ENCODE data around the gene KPNA2. TPM values are rescaled to one million over a fixed set of nuclear protein-coding genes. Genes with fewer than 3 reads are reported as not detected.
"Not testable (repeated sequence)": the region's sequence is repeated elsewhere in the genome, so short reads cannot be mapped to it uniquely, and the experiment has no call there.

KPNA2 gene
- total RNA-seq, 2 experiments from 2014 or later: 138 to 148 TPM

DNA sequence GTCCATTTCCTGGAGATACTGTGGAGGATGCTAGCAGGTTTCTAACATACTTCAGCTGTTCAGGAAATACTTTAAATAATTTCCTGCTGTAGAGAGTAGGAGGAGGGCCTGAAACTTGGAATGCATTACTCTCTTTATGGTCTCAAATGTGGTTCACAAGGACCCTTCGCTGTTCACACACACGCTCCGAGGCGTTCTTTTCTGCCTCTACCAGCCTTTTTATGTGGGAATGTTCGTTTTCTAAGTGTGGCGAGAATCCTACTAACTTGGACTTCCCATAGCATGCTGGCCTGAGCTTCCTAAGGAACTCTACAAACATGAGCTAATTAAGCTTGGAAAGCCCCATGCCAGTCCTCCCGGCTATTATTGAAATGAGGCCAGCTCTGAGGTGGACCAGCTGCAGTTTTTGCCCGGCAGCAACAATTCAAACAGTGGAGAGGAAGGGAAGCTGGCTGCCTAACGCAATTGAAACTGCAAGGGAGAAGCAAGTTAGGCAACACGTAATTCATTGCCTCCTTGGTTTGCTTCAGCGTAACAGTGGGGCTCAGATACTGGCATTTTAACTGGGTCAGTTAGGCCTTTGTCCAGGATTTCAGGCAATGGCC lies 18.9 kb downstream of the KPNA2 start:
- peaks cover 15% of the 10 kb centered on the region for H3K4me1 Mint-ChIP-seq
- H3K4me3 Mint-ChIP-seq: no peak overlapping the region
- no peak for DNase-seq
- peaks cover 1% of the 10 kb centered on the region for H3K36me3 Mint-ChIP-seq
- H3K9me3 Mint-ChIP-seq: no peaks in the 10 kb centered on the region
- H3K27me3 Mint-ChIP-seq: peaks cover 15% of the 10 kb centered on the region
- no peak for ATAC-seq (ENCODE audit: low read depth)
- POLR2A ChIA-PET: no interaction called here
- H3K27ac Mint-ChIP-seq: no peak overlapping the region

DNA sequence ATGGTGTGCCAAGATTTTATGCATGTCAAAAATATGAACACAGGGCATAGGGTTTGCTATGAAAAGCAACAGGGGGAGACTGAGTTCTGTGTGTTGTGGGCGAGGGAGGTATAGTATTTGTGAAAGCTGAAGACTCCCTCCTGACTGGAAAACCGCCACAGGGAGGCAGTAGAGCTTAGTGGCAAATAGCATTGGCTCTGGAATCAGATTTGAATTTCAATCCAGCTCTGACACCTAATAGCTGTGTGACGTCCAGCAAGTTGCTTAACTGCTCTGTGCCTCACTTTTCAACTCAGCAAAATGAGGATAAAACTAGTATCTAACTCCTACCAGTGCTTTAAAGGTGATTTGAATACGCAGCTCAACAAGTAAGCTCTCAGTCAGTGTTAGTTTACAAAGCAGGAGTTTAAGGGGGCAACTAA lies 22.0 kb downstream of the KPNA2 start:
- Mint-ChIP-seq H3K4me1 (peaks cover 25% of the 10 kb centered on the region), H3K27me3 (peaks cover 19% of the 10 kb centered on the region), H3K9me3 (no peaks in the 10 kb centered on the region), H3K36me3 (no peaks in the 10 kb centered on the region), H3K4me3 (no peak overlapping the region), H3K27ac (peak overlapping the region; percentile 6)
- DNase-seq: no peak
- POLR2A ChIA-PET: no interaction called here
- peak; percentile 76 for ATAC-seq (ENCODE audit: low read depth)

DNA sequence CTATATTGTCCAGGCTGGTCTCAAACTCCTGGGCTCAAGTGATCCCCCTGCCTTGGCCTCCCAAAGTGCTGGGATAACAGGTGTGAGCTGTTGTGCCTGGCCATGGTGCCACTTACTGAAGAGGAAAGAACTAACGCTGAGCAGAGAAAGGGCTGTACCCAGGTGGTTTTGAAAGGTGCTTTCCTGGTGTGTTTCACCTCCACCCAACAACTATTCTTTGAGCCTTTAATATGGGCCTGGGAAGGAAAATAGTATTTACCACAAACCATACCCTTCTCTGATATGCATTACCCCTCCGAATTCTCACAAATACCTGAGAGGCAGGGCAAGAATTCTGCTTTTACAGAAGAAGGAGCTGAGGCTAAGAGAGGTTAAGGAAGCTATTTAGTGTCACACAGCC lies 24.8 kb downstream of the KPNA2 start:
- peak; percentile 27 for ATAC-seq (ENCODE audit: low read depth)
- DNase-seq: peak; percentile 12
- POLR2A ChIA-PET: interaction anchor here (0.6 kb wide), 2 partner anchors 102 to 323 kb away, joined by 3 read pairs; no protein-coding TSS in a partner anchor
- H3K27me3 Mint-ChIP-seq: peaks cover 28% of the 10 kb centered on the region
- no peaks in the 10 kb centered on the region for H3K9me3 Mint-ChIP-seq
- H3K4me1 Mint-ChIP-seq: peaks cover 17% of the 10 kb centered on the region
- no peak overlapping the region for H3K27ac Mint-ChIP-seq
- H3K36me3 Mint-ChIP-seq: no peaks in the 10 kb centered on the region
- no peak overlapping the region for H3K4me3 Mint-ChIP-seq

DNA sequence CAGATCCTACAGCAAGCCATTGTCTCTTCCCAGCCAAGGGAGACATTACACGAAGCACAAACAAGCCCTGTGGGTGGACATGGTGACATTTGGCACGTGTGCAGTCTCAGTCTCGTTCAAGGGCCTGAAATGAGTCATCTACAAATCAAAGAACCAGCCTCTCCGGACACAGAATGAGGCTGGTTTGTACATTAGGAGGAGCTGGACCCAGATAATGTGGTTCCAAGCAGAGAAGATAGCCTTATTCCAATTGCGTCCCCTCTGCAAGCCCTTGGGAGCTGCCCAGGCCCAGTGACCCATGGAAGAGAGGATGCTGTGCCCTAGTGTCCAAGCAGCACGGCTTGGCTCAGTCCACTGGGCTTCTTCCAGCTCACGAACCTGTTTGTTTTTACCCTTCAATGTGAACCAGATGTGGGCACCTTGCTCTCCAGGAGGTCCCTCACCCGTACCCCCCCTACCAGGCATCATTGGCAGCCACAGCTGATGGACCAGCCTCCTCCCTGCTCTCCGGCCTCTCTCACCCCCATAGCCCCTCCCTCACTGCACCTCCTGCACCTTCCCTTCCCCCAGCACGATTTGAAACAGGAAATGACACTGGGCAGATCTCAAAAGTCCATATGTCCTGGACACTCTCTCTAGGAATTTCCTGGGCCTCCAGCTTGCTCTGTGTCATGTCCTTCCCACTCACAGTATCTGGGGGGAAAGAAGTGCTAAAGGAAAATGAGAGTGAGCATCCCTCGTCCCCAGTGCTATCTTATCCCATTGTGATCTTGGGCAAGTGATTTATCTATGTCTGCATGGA lies 26.2 kb downstream of the KPNA2 start:
- H3K9me3 Mint-ChIP-seq: no peaks in the 10 kb centered on the region
- no peak overlapping the region for H3K4me3 Mint-ChIP-seq
- peaks cover 30% of the 10 kb centered on the region for H3K27me3 Mint-ChIP-seq
- no peaks in the 10 kb centered on the region for H3K36me3 Mint-ChIP-seq
- DNase-seq: peak; percentile 8
- ATAC-seq (ENCODE audit: low read depth): no peak
- H3K4me1 Mint-ChIP-seq: peaks cover 17% of the 10 kb centered on the region
- POLR2A ChIA-PET: no interaction called here
- H3K27ac Mint-ChIP-seq: no peak overlapping the region

DNA sequence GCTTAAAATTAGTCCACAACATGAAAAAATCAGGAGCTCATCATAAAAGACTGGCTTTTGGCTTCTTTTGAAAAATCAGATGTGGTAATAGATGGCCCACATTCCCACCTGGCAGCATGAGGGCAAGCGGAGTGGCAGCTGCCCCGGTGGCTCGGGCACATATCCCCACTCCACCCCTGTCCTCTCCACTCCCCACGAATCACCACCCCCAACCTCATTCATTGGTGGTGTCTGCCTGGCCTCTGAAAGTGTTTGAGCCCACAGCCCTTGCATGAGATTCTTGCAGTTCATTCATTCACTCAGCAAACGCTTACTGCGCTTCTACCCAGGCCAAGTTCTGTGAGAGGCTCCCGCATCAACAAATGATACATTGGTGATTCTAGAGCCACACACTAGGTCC lies 29.8 kb downstream of the KPNA2 start:
- H3K36me3 Mint-ChIP-seq; POLR2A ChIA-PET; H3K4me1 Mint-ChIP-seq; H3K9me3 Mint-ChIP-seq; H3K27ac Mint-ChIP-seq; ATAC-seq (ENCODE audit: low read depth); H3K4me3 Mint-ChIP-seq: not testable (repeated sequence)
- H3K27me3 Mint-ChIP-seq: peaks cover 11% of the 10 kb centered on the region
- peak; percentile 1 for DNase-seq

GRCh38 chr17:68068512-68068911 lies 33.0 kb downstream of the KPNA2 start:
- H3K36me3 Mint-ChIP-seq; H3K27ac Mint-ChIP-seq; H3K4me3 Mint-ChIP-seq; H3K4me1 Mint-ChIP-seq; ATAC-seq (ENCODE audit: low read depth); H3K9me3 Mint-ChIP-seq: not testable (repeated sequence)
- POLR2A ChIA-PET: interaction anchor here (0.6 kb wide), 1 partner anchor 23 kb away, joined by 3 read pairs; no protein-coding TSS in a partner anchor
- DNase-seq: peak; percentile 2
- H3K27me3 Mint-ChIP-seq: peaks cover 11% of the 10 kb centered on the region

DNA sequence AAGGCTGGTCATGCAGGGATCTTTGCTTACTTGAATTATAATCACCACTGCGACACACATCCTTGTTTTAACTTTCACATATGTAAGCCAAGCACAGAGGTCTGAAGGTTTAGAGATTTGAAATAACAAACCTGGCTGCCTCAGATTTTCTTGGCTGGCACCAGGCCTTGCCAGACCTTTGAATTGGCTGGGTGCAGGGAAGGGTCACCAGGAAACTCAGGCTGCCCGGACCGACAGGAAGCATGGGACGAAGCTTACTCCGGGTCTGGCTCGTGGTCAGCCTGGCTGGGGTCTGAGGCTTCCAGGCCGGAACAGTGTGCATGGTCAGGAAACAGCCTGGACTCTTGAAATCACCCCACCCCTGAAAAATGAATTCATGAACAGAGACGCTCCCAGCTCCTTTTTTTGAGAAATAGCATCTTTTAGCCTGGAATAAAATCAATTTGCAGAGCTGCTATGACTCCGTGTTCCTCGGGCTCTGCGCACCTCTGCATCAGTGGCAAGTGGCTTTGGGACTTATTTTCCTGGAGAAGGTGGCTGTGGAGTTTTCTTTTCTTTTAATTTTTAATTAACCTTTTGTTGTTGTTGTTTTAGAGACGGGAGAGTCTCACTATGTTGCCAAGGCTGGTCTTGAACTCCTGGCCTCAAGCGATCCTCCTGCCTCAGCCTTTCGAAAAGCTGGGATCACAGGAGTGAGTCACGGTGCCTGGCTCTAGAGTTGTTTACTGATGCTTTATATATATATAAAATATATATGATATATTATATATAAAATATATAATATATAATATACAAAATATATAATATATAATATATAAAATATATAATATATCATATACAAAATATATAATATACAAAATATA lies 35.3 kb downstream of the KPNA2 start:
- H3K9me3 Mint-ChIP-seq, H3K27ac Mint-ChIP-seq, H3K4me1 Mint-ChIP-seq, H3K4me3 Mint-ChIP-seq, H3K27me3 Mint-ChIP-seq, POLR2A ChIA-PET, H3K36me3 Mint-ChIP-seq: not testable (repeated sequence)
- ATAC-seq (ENCODE audit: low read depth): peak; percentile 45
- peak; percentile 27 for DNase-seq

- no peak overlapping the region for H3K4me3 Mint-ChIP-seq
- H3K9me3 Mint-ChIP-seq: no peaks in the 10 kb centered on the region
- H3K27ac Mint-ChIP-seq: no peak overlapping the region
- ATAC-seq (ENCODE audit: low read depth) (no peak), DNase-seq (no peak)
- H3K36me3 Mint-ChIP-seq: no peaks in the 10 kb centered on the region
- POLR2A ChIA-PET: interaction anchor here (0.6 to 0.7 kb wide), 2 partner anchors 173 to 438 kb away, joined by 4 to 5 read pairs; partner anchors contain the start of gene PRKAR1A
- H3K4me1 Mint-ChIP-seq: no peaks in the 10 kb centered on the region
- peaks cover 5% of the 10 kb centered on the region for H3K27me3 Mint-ChIP-seq
Observed at GRCh38 chr17:68074279-68074678, 38.7 kb downstream of the KPNA2 start.

GRCh38 chr17:68075953-68076607 lies 40.5 kb downstream of the KPNA2 start:
- H3K27me3 Mint-ChIP-seq; POLR2A ChIA-PET; H3K4me1 Mint-ChIP-seq; H3K36me3 Mint-ChIP-seq; H3K27ac Mint-ChIP-seq; H3K9me3 Mint-ChIP-seq; DNase-seq; H3K4me3 Mint-ChIP-seq; ATAC-seq (ENCODE audit: low read depth): not testable (repeated sequence)

GRCh38 chr17:68077498-68077897 lies 42.0 kb downstream of the KPNA2 start:
- DNase-seq; H3K36me3 Mint-ChIP-seq; ATAC-seq (ENCODE audit: low read depth); H3K27ac Mint-ChIP-seq; H3K4me3 Mint-ChIP-seq; H3K9me3 Mint-ChIP-seq; H3K27me3 Mint-ChIP-seq; POLR2A ChIA-PET; H3K4me1 Mint-ChIP-seq: not testable (repeated sequence)

DNA sequence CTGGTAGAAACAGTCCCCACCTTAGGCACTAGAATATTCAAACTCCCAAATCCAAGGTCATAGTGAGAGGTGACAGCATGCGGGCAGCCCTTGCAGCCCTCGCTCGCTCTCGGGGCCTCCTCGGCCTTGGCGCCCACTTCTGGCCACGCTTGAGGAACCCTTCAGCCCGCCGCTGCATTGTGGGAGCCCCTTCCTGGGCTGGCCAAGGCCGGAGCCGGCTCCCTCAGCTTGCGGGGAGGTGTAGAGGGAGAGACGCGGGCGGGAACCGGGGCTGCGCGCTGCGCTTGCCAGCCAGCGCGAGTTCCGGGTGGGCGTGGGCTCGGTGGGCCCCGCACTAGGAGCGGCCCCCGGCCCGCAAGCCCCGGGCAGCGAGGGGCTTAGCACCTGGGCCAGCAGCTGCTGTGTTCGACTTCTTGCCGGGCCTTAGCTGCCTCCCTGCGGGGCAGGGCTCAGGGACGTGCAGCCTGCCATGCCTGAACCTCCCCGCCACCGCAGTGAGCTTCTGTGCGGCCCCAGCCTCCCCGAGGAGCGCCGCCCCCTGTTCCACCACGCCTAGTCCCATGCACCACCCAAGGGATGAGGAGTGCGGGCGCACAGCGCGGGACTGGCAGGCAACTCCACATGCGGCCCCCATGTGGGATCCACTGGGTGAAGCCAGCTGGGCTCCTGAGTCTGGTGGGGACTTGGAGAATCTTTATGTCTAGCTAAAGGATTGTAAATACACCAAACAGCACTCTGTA lies 45.0 kb downstream of the KPNA2 start:
- ATAC-seq (ENCODE audit: low read depth) (no peak), DNase-seq (no peak)
- peaks cover 3% of the 10 kb centered on the region for H3K36me3 Mint-ChIP-seq
- H3K9me3 Mint-ChIP-seq: no peaks in the 10 kb centered on the region
- no peak overlapping the region for H3K27ac Mint-ChIP-seq
- no peak overlapping the region for H3K4me3 Mint-ChIP-seq
- POLR2A ChIA-PET: no interaction called here
- peaks cover 10% of the 10 kb centered on the region for H3K27me3 Mint-ChIP-seq
- H3K4me1 Mint-ChIP-seq: peaks cover 12% of the 10 kb centered on the region

DNA sequence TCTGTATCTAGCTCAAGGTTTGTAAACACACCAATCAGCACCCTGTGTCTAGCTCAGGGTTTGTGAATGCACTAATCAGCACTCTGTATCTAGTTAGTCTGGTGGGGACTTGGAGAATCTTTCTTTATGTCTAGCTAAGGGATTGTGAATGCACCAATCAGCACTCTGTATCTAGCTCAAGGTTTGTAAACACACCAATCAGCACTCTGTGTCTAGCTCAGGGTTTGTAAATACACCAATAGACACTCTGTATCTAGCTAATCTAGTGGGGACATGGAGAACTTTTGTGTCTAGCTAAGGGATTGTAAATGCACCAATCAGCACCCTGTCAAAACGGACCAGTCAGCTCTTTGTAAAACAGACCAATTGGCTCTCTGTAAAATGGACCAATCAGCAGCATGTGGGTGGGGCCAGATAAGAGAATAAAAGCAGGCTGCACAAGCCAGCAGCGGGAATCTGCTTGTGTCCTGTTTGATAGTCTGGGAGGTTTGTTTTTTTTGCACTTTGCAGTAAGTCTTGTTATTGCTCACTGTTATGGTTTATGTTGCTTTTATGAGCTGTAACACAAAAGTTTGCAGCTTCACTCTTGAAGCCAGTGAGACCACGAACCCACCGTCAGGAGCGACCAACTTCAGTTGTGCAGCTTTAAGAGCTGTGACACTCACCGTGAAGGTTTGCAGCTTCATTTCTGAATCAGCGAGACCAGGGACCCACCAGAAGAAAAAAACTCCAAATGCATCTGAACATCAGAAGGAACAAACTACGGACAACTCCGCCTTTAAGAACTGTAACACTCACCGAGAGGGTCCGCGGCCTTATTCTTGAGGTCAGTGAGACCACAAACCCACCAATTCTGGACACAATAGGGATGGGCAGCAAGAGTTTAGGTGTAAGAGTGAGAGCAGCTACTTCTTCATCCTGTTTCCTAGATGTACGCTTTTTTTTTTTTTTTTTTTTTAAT lies 46.0 kb downstream of the KPNA2 start:
- POLR2A ChIA-PET; H3K27ac Mint-ChIP-seq; H3K36me3 Mint-ChIP-seq; ATAC-seq (ENCODE audit: low read depth); H3K4me3 Mint-ChIP-seq; H3K9me3 Mint-ChIP-seq; DNase-seq: not testable (repeated sequence)
- peaks cover 10% of the 10 kb centered on the region for H3K27me3 Mint-ChIP-seq
- H3K4me1 Mint-ChIP-seq: peaks cover 21% of the 10 kb centered on the region
